ENCODE data around the gene R3HDM1. TPM values are rescaled to one million over a fixed set of nuclear protein-coding genes. Genes with fewer than 3 reads are reported as not detected.

R3HDM1 gene
- total and polyA plus RNA-seq, 2 of the 4 experiments (the other 2 are of a cell fraction), result 5.9 to 38.1 TPM

GRCh38 chr2:135773917-135774316 lies 242.6 kb downstream of the R3HDM1 start:
- peaks cover 2% of the 10 kb centered on the region for H3K9me1 ChIP-seq (ENCODE audit: insufficient read depth, low read length)
- in situ Hi-C loops (cut with MboI; ENCODE audit: low sequenced_read_pairs) (no loop called here), dilution Hi-C loops (cut with HindIII; ENCODE audit: low sequenced_read_pairs, unreplicated experiment) (no loop called here), intact Hi-C loops (cut with micrococcal nuclease) (no loop called here)
- no peak overlapping the region for H3K4me3 ChIP-seq (ENCODE audit: insufficient read depth, low read depth, low read length)
- H4K91ac ChIP-seq (ENCODE audit: insufficient read depth, low read depth, low read length), result no peak overlapping the region
- ChIA-PET CTCF (no interaction called here), POLR2A (ENCODE audit: unreplicated experiment) (no interaction called here)
- no peak overlapping the region for H3K56ac ChIP-seq (ENCODE audit: extremely low read depth, insufficient read depth, low read length)
- no peak overlapping the region for H3K9ac ChIP-seq (ENCODE audit: low read depth, low read length)
- H2BK120ac ChIP-seq (ENCODE audit: low read depth, low read length), result no peak overlapping the region
- H4K8ac ChIP-seq (ENCODE audit: low read depth in 2 of 2, low read length in 2 of 2), result no peak overlapping the region
- H3K4ac ChIP-seq (ENCODE audit: low read depth, low read length), result no peak overlapping the region
- no peak overlapping the region for H2BK20ac ChIP-seq (ENCODE audit: low read depth, low read length)
- no TSS peak for BruUV-seq (replicated peaks)
- H3K36me3 ChIP-seq (ENCODE audit: control insufficient read depth, insufficient read depth, low read length), result peaks cover 50% of the 10 kb centered on the region
- H3K9me3 ChIP-seq (ENCODE audit: control insufficient read depth, insufficient read depth, low read length), result peaks cover 3% of the 10 kb centered on the region
- H3K23ac ChIP-seq (ENCODE audit: low read depth, low read length), result no peak overlapping the region
- peaks cover 10 to 28% of the 10 kb centered on the region in 2 experiments for H3K79me1 ChIP-seq (ENCODE audit: low read depth in 1 of 2, low read length in 2 of 2)
- H3K4me1 ChIP-seq (ENCODE audit: control insufficient read depth, insufficient read depth, low read length), result no peaks in the 10 kb centered on the region; the same call in 1 of the 2 replicates
- H2AK9ac ChIP-seq (replicated peaks; ENCODE audit: low read depth, low read length, poor library complexity), result no peak overlapping the region
- no peak overlapping the region for H2AK5ac ChIP-seq (ENCODE audit: low read depth, low read length)
- H2BK15ac ChIP-seq (ENCODE audit: low read depth, low read length), result no peak overlapping the region
- peak; percentile 81 for TF ChIP-seq FOS (IDR thresholded peaks at IDR 0.05; ENCODE audit: low read depth, low read length)
- TF ChIP-seq RCOR1 (IDR thresholded peaks at IDR 0.05; ENCODE audit: insufficient replicate concordance, low read length), result no peak
- TF ChIP-seq BHLHE40 (IDR thresholded peaks at IDR 0.05; ENCODE audit: low read depth, low read length), result peak; percentile 25; the same call in 1 of the 2 replicates
- peak; percentile 48; the same call in 1 of the 2 replicates for TF ChIP-seq CEBPB (IDR thresholded peaks at IDR 0.05; ENCODE audit: low read depth, low read length)
- TF ChIP-seq ELK1 (IDR thresholded peaks at IDR 0.05; ENCODE audit: borderline replicate concordance, low read depth, low read length), result no peak
- no peak overlapping the region for H4K5ac ChIP-seq (ENCODE audit: low read depth, low read length)
- peak overlapping the region; percentile 33 for H2BK5ac ChIP-seq (ENCODE audit: low read depth, low read length, poor library complexity, severe bottlenecking)
- H3K27ac ChIP-seq (ENCODE audit: insufficient read depth, low read length), result no peak overlapping the region
- no peak overlapping the region for H3K4me2 ChIP-seq (ENCODE audit: low read depth, low read length)
- no peak overlapping the region for H2AFZ ChIP-seq (replicated peaks; ENCODE audit: low read length, poor library complexity)
- ATAC-seq (ENCODE audit: low read depth) (peak; percentile 66), DNase-seq (peak; percentile 80)
- H3K18ac ChIP-seq (ENCODE audit: low read depth, low read length), result no peak overlapping the region
- no peaks in the 10 kb centered on the region for H3K27me3 ChIP-seq (ENCODE audit: control insufficient read depth, insufficient read depth, low read length)
- 0 out of 2 replicates have a peak, but pooled peaks cover 3% of the 10 kb centered on the region for H4K20me1 ChIP-seq (ENCODE audit: insufficient read depth, low read length)
- no peak overlapping the region for H3K14ac ChIP-seq (replicated peaks; ENCODE audit: low read depth, low read length)

Small RNA genes within 50 kb of the gene (microRNA-seq; reads per million reads assigned to microRNA genes)
- 33.1 to 169 reads per million in 2 experiments for gene MIR128-1 (ENCODE audit: insufficient read depth in 1 of 2, insufficient read length in 1 of 2, unreplicated experiment in 1 of 2)
- not detected for gene RNU6-512P (ENCODE audit: insufficient read depth, insufficient read length)

Small RNA genes within 50 kb of the gene (small RNA-seq; reads per million reads assigned to genes)
- 1.8 to 252 (median 53.3) reads per million in 5 experiments for gene MIR128-1
- gene RNU6-512P, result 0 to 0.60 (median 0) reads per million in 5 experiments

Other genes with a start within 250 kb of the R3HDM1 start
- gene ZRANB3, start 266 bp upstream of the R3HDM1 start, total RNA-seq (2012; rRNA removed), result 8.1 and 9.3 TPM in 2 replicates
- 2.5 and 3.4 TPM in 2 replicates for gene ZRANB3, start 266 bp upstream of the R3HDM1 start, polyA plus RNA-seq (2012; rRNA removed)
- 49.1 and 64.7 TPM in 2 replicates for gene UBXN4, start 210.4 kb downstream of the R3HDM1 start, total RNA-seq (2012; rRNA removed)
- 39.1 and 48.1 TPM in 2 replicates for gene UBXN4, start 210.4 kb downstream of the R3HDM1 start, polyA plus RNA-seq (2012; rRNA removed)